Effector memory CD8-positive, alpha-beta T cell (primary cell): ENCODE data around the gene YIPF5.
A peak's percentile ranks its signal among the peaks of the same experiment; 100 is the strongest.

Experiments used
- ATAC-seq: fragments of 150-1000 bp; cut with Tn5 transposase; replicated peaks from 2 replicates; pipeline ENCODE4 v1.10.0; 2021; ENCODE audit warnings: mild to moderate bottlenecking, moderate library complexity
- DNase-seq, 3 experiments: peaks; one replicate each; pipeline ENCODE4 v3.0.0; 2021
- H3K27ac Mint-ChIP-seq, 2 donors: one replicate each; pipeline ENCODE4 v1.8.0; 2022; ENCODE audit warnings: mild to moderate bottlenecking in 2 of 2, mixed read lengths in 2 of 2, moderate library complexity in 2 of 2
- H3K27me3 Mint-ChIP-seq, 2 donors: one replicate each; pipeline ENCODE4 v1.8.0; 2022; ENCODE audit warnings: mixed read lengths in 2 of 2
- H3K36me3 Mint-ChIP-seq: one replicate; pipeline ENCODE4 v1.8.0; 2022; ENCODE audit warnings: mild to moderate bottlenecking, moderate library complexity, mixed read lengths; ENCODE audit not compliant: insufficient read depth
- H3K4me1 Mint-ChIP-seq, 2 donors: one replicate each; pipeline ENCODE4 v1.8.0; 2022; ENCODE audit warnings: low read depth in 2 of 2, mixed read lengths in 2 of 2
- H3K4me3 Mint-ChIP-seq, 2 donors: one replicate each; pipeline ENCODE4 v1.8.0; 2022; ENCODE audit warnings: mild to moderate bottlenecking in 2 of 2, mixed read lengths in 2 of 2, moderate library complexity in 2 of 2
- H3K9me3 Mint-ChIP-seq, 2 donors: one replicate each; pipeline ENCODE4 v1.8.0; 2022; ENCODE audit warnings: mixed read lengths in 2 of 2

Gene YIPF5

DNA sequence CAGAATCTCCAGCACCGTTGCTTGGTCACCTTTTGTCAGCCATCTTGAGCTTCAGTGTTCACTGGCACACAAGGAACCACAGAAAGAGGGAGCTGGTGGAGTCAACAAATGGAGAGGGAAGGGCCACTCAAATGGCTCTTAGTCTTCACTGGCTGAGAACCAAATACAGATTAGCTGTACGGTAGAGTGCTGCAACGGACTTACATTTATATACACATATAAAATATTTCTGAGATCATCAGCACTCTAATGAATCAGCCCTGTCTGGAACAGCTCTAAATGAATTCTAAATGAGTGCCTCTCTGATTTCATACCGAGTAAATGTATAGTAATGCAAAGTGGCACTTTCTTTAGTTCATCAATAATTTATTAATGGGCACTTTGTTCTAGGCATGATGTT is 25.0 kb upstream of the YIPF5 start:
- Mint-ChIP-seq H3K36me3 (no peaks in the 10 kb centered on the region), H3K27me3 (peaks cover 19 to 22% of the 10 kb centered on the region in 2 donors), H3K9me3 (no peaks in the 10 kb centered on the region), H3K4me3 (no peak overlapping the region), H3K4me1 (peaks cover 0 to 6% of the 10 kb centered on the region in 2 donors), H3K27ac (peak overlapping the region in 1 of 2 donors; percentile 32)
- ATAC-seq (no peak), DNase-seq (no peak)

DNA sequence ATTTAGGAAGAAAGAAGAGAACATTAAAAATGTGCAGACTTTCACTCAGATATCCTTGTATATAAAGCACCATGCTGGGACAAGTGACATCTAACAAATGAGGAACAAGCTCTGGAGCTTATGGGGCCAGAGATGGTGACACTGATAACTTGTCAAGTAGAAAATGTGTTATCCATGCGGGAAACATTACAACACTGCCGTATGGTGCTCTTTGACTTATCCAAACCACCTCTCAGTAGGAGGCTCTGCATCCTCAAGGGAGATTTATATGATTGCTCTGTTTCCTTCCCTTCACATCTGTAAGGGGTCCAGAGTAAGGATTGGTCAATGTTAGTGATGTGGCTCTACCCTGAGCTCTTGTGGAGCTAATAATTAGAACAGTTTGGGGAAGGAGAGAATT is 23.7 kb upstream of the YIPF5 start:
- H3K9me3 Mint-ChIP-seq: no peaks in the 10 kb centered on the region
- peaks cover 11 to 18% of the 10 kb centered on the region in 2 donors for H3K4me1 Mint-ChIP-seq
- ATAC-seq: no peak
- H3K27ac Mint-ChIP-seq: no peak overlapping the region
- peaks cover 6 to 11% of the 10 kb centered on the region in 2 donors for H3K27me3 Mint-ChIP-seq
- no peak for DNase-seq
- peaks cover 11% of the 10 kb centered on the region for H3K36me3 Mint-ChIP-seq
- no peak overlapping the region for H3K4me3 Mint-ChIP-seq

DNA sequence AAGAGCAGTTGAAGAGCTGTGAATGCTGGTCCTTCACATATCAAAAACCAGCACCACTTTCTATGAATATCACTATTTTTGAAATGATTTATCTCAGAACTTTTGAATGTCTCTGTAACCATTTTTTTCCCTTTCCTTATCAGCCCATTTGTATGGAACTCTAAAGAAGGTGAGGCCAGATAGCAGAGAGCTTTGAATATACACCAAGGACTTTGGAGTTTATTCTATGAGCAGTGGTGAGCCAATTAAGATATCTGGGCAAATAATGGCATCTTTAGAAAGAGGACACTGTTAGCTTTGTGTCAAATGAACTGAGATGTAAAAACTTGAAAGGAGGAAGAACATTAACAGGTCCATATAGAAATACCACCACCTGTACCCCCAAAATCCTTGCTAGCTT is 22.2 kb upstream of the YIPF5 start:
- Mint-ChIP-seq H3K4me1 (peaks cover 26 to 32% of the 10 kb centered on the region in 2 donors), H3K4me3 (no peak overlapping the region), H3K9me3 (no peaks in the 10 kb centered on the region), H3K36me3 (peaks cover 21% of the 10 kb centered on the region), H3K27me3 (no peaks in the 10 kb centered on the region), H3K27ac (no peak overlapping the region)
- DNase-seq (no peak), ATAC-seq (no peak)

DNA sequence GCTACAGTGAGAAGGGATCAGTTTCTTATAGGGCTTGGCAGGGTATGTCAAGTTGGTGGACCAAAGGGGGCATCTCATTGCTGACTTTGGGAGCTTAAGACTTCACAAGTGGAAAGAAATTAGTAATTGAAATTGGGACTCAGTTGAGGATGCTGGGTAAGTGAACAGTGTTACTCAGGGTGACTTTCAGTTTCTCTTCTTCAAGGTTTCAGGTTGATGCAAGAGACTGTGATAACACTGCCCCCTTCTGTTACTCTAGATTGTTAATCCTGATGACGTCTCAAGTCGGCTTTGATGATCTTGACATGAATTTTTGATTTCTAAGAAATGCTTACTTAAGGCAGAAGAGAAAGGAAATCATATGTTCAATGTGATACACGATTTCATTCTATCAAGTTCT is 21.5 kb upstream of the YIPF5 start:
- Mint-ChIP-seq H3K4me3 (no peak overlapping the region), H3K36me3 (peaks cover 23% of the 10 kb centered on the region), H3K9me3 (no peaks in the 10 kb centered on the region), H3K27me3 (no peaks in the 10 kb centered on the region), H3K4me1 (peaks cover 33 to 38% of the 10 kb centered on the region in 2 donors), H3K27ac (no peak overlapping the region)
- peak; percentile 39 to 48 (median 44) for DNase-seq
- peak; percentile 36 for ATAC-seq

DNA sequence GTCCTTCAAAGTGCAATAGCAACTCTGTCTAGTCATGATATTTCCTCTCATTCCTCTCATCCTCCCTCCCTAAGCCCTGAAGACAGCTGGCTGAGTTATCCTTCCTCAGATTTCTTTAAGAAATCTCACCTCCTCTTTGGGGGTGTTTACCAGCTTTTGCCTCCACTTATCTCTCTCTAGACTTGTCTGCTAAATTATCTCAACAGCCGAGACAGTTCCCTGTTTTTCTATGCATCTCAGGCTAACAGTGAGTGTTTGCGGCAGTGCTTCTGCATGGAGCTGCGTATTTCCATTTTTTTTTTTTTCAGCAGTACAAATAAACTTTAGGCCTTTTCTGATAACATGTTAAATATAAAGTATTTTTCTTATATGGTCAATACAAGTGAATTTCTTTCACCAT is 21.1 kb upstream of the YIPF5 start:
- ATAC-seq (no peak), DNase-seq (no peak)
- no peaks in the 10 kb centered on the region for H3K27me3 Mint-ChIP-seq
- H3K27ac Mint-ChIP-seq: no peak overlapping the region
- no peaks in the 10 kb centered on the region for H3K9me3 Mint-ChIP-seq
- peaks cover 23% of the 10 kb centered on the region for H3K36me3 Mint-ChIP-seq
- H3K4me1 Mint-ChIP-seq: peaks cover 33 to 38% of the 10 kb centered on the region in 2 donors
- no peak overlapping the region for H3K4me3 Mint-ChIP-seq

DNA sequence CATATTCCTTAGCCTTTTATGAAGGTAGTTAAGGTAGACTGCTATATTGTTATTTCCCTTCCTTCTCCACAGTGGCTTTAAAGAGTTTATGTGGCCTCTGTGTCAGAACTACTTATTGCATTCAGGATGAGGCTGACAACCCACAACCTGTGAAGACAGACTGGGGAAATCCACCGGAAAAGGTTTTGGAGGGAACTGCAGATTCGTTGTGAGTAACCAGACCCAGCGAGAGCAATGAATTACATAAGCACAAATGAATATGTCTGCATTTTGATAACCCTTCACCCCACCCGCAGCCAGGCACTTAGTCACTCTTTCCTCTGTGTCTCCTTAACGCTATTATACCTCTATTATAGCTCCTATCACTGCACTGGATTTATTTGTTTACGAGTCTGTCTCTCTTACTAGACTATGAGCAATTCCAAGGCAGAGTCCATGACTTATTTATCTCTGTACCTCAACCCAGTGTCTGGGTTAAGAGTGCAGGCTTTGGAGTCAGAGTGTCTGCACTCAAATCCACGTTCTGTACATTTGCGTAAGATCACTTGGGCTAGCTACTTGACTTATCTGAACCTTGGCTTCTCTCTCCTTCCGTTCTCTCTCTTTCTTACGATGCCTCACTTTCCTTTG is 19.5 kb upstream of the YIPF5 start:
- Mint-ChIP-seq H3K36me3 (peaks cover 23% of the 10 kb centered on the region), H3K9me3 (no peaks in the 10 kb centered on the region), H3K27ac (peak overlapping the region in 1 of 2 donors; percentile 91), H3K4me3 (peak overlapping the region; percentile 58 to 72), H3K27me3 (no peaks in the 10 kb centered on the region), H3K4me1 (peaks cover 33 to 38% of the 10 kb centered on the region in 2 donors)
- DNase-seq (peak; percentile 70 to 75 (median 73)), ATAC-seq (peak; percentile 76)

DNA sequence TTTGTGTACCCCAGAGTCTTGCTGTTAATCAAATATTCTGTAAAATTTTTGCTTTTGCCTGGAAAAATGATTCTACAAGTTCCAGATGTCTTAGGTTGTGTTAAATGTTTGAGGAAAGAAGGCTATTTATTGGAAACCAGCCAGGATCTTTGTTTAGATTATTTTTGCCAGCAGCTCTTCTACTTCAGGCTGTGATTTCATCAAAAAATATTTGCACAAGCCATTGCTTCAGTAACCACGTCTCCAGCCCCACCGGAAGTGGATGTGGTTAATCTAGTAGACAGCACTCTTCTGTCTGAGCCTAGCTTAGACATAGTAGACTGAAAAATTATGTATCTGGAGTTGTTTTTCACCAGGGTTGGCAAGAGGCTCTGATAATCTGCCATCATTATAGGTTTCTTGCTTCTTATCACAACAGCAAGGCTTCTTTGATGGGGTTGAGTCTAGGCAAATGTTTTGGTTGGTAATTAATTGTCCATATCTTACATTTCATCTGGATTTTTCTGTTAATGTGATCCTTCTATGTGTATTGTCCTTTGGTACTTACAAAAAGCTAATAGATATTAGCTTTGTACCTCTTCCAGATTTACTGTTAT is 17.3 kb upstream of the YIPF5 start:
- peak; percentile 73 to 79 (median 77) for DNase-seq
- peaks cover 23% of the 10 kb centered on the region for H3K36me3 Mint-ChIP-seq
- H3K27ac Mint-ChIP-seq: peak overlapping the region in 1 of 2 donors; percentile 91
- no peaks in the 10 kb centered on the region for H3K9me3 Mint-ChIP-seq
- H3K4me3 Mint-ChIP-seq: peak overlapping the region; percentile 58 to 72
- peaks cover 38% of the 10 kb centered on the region in 2 donors for H3K4me1 Mint-ChIP-seq
- no peaks in the 10 kb centered on the region for H3K27me3 Mint-ChIP-seq
- peak; percentile 63 for ATAC-seq

DNA sequence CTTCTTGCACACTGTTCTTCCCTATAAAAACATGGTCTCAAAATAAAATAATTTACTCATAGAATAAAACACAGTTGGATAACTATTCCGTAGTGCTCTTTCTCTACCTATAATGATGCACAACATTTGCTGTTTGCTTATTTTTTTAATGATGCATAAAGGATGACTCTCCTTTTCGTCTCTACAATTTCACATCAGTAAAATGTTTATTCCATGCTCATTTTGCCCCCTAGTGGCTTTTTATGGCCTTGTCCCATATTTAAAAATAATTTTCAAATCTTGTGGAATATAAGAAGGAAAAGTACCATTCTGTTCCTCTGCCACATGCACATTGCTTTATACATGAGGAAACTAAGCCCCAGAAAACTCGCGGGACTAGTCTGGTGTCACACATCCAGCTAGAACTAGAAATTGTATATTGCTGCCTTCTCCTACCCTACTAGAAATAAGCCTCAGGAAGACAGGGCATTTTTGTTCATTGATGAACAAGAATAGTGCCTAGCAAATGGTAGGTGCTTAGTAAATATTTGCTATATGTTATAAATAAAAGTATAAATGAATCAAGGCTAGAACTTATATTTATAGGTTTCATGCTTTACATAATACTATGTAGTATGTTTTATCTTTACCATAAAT is 12.9 kb upstream of the YIPF5 start:
- ATAC-seq: no peak
- no peak overlapping the region for H3K4me3 Mint-ChIP-seq
- H3K4me1 Mint-ChIP-seq: peaks cover 13 to 19% of the 10 kb centered on the region in 2 donors
- H3K9me3 Mint-ChIP-seq: no peaks in the 10 kb centered on the region
- H3K27ac Mint-ChIP-seq: no peak overlapping the region
- H3K36me3 Mint-ChIP-seq: peaks cover 9% of the 10 kb centered on the region
- DNase-seq: no peak
- no peaks in the 10 kb centered on the region for H3K27me3 Mint-ChIP-seq

DNA sequence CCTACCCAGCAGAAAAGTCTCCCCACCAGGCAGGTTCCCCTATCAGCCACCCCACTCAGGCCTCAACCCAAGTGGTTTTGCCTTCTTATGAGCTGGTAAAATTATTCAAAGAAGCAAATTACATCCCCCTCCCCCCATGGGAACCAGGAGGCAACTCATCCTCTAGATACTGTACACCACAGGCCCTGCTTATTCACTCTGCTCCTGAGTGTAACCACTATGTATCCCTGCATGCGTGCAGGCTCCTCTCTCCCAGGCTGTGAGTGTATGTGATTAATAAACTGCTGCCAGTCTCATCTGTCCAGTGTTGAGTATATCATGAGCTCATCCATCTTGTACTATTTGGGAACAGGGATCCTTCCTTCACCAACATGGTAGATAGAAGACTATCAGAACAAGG is 8.8 kb upstream of the YIPF5 start:
- Mint-ChIP-seq H3K27me3 (no peaks in the 10 kb centered on the region), H3K27ac (no peak overlapping the region), H3K9me3 (no peaks in the 10 kb centered on the region), H3K4me1 (peaks cover 9 to 11% of the 10 kb centered on the region in 2 donors), H3K4me3 (no peak overlapping the region), H3K36me3 (no peaks in the 10 kb centered on the region)
- ATAC-seq: no peak
- DNase-seq: no peak

DNA sequence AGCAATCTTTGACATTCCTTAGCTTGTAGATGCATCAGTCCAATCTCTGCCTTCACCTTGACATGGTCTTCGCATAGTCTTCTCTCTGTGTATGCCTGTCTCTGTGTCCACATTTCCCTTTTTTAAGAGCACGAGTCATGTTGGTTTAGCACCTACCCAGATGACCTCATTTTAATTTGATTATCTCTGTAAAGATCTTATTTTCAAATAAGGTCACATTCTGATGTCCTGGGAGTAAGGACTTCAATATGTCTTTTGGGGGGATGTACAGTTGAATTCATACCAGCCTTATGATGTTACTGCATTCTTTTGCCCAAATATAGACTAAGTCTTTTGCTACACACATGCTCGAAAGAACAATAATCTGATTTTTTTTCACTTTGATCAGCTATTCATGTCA is 7.1 kb upstream of the YIPF5 start:
- Mint-ChIP-seq H3K36me3 (no peaks in the 10 kb centered on the region), H3K9me3 (no peaks in the 10 kb centered on the region), H3K4me3 (no peak overlapping the region), H3K27ac (peak overlapping the region in 1 of 2 donors; percentile 24), H3K4me1 (peaks cover 4 to 11% of the 10 kb centered on the region in 2 donors), H3K27me3 (peaks cover 0 to 6% of the 10 kb centered on the region in 2 donors)
- ATAC-seq (peak; percentile 95), DNase-seq (no peak)

DNA sequence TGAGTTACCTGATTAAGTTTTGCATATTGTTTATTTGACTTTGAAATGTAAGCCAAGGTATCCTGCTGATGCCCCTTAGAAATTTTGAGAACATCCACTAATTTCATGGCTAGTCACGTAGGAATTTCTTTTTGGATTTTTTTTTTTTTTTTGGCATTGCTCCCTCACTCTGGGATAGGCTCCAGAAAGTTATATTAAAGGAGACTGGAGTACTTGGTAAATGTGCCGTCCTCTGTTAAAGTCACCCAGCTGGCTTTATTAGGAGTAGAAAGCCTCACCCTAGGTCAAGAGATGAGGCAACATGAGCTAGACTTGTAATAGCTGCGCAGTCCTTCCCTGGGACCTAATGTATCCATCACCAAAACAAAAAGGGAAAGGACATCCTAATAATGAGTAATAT is 3.3 kb upstream of the YIPF5 start:
- Mint-ChIP-seq H3K4me3 (no peak overlapping the region), H3K36me3 (peaks cover 16% of the 10 kb centered on the region), H3K27me3 (peaks cover 0 to 6% of the 10 kb centered on the region in 2 donors), H3K9me3 (no peaks in the 10 kb centered on the region), H3K4me1 (peaks cover 25 to 26% of the 10 kb centered on the region in 2 donors), H3K27ac (no peak overlapping the region)
- ATAC-seq (no peak), DNase-seq (no peak)

DNA sequence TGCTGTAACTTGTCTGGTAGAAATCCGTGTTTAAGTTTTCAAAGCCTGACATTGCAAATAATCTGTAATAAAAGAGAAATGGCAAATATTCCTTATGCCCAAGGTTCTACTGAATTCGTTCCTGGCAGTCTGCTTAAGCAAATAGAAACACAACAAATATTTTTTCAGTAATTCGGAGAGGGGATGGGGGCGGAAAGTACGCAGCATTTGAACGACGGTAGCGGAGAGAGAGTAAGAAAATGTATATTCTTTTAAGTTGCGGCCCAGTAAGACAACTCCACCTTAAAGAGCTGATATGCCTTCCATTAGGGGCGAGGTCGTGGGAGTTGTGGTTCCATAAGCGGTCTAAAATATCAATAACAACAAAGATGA is 569 bp downstream of the YIPF5 start:
- Mint-ChIP-seq H3K4me1 (peaks cover 14 to 31% of the 10 kb centered on the region in 2 donors), H3K36me3 (peaks cover 31% of the 10 kb centered on the region), H3K27me3 (peaks cover 0 to 6% of the 10 kb centered on the region in 2 donors), H3K9me3 (no peaks in the 10 kb centered on the region), H3K4me3 (peak overlapping the region; percentile 92 to 94), H3K27ac (peak overlapping the region; percentile 96 to 97)
- no peak for DNase-seq
- peak; percentile 1 for ATAC-seq

DNA sequence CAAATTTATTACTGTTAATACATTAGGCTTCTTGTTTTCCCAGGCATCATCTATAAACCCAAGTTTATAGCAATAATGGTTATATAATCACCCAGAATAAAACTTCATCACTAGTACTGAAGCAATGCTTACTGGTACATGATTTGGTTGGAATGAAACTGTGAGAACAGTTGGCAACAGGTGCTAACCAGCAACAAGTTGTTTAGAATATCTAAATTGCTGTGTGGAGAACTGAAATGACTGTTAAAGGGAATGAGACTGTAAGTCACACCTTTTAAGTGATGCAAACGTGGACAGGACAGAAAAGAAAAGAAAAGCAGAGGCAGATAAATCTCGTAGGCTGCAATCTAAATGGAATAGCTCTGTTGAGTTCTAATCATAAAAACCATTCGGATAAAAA is 2.5 kb downstream of the YIPF5 start:
- ATAC-seq: no peak
- no peak overlapping the region for H3K27ac Mint-ChIP-seq
- peaks cover 14 to 31% of the 10 kb centered on the region in 2 donors for H3K4me1 Mint-ChIP-seq
- peaks cover 0 to 3% of the 10 kb centered on the region in 2 donors for H3K27me3 Mint-ChIP-seq
- H3K4me3 Mint-ChIP-seq: no peak overlapping the region
- peaks cover 50% of the 10 kb centered on the region for H3K36me3 Mint-ChIP-seq
- no peaks in the 10 kb centered on the region for H3K9me3 Mint-ChIP-seq
- no peak for DNase-seq

DNA sequence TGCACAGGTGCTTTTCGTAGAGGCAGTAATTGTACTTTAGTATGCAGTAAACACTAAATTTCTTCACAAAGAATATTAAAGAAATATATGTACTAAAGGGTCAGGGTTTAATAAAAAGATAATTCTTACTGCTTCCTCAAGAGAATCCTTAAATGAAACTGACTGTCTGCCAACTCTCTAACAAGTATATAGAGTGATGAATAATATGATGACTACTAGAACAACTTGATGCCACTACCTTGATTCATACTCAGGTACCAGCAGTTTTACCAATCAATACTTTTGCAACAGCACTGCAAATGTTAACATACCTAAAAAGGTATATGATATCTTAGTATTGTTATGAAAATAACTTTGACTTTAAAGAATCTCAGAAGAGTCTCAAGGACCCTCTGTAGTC is 3.8 kb downstream of the YIPF5 start:
- no peak for ATAC-seq
- Mint-ChIP-seq H3K27ac (no peak overlapping the region), H3K9me3 (no peaks in the 10 kb centered on the region), H3K36me3 (peaks cover 63% of the 10 kb centered on the region), H3K27me3 (no peaks in the 10 kb centered on the region), H3K4me3 (no peak overlapping the region), H3K4me1 (peaks cover 14 to 31% of the 10 kb centered on the region in 2 donors)
- no peak for DNase-seq
